Activated T-cell treated with anti-CD3 and anti-CD28 coated beads for 48 hours (primary cell): ENCODE results near the gene CRKL.
"Not testable (repeated sequence)": the region's sequence is repeated elsewhere in the genome, so short reads cannot be mapped to it uniquely, and the experiment has no call there.

Experiments used
- DNase-seq: peaks from one replicate; pipeline ENCODE4 v3.0.0-alpha.2; 2020; ENCODE audit warnings: low read depth

The CRKL gene, protein sequence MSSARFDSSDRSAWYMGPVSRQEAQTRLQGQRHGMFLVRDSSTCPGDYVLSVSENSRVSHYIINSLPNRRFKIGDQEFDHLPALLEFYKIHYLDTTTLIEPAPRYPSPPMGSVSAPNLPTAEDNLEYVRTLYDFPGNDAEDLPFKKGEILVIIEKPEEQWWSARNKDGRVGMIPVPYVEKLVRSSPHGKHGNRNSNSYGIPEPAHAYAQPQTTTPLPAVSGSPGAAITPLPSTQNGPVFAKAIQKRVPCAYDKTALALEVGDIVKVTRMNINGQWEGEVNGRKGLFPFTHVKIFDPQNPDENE

DNA sequence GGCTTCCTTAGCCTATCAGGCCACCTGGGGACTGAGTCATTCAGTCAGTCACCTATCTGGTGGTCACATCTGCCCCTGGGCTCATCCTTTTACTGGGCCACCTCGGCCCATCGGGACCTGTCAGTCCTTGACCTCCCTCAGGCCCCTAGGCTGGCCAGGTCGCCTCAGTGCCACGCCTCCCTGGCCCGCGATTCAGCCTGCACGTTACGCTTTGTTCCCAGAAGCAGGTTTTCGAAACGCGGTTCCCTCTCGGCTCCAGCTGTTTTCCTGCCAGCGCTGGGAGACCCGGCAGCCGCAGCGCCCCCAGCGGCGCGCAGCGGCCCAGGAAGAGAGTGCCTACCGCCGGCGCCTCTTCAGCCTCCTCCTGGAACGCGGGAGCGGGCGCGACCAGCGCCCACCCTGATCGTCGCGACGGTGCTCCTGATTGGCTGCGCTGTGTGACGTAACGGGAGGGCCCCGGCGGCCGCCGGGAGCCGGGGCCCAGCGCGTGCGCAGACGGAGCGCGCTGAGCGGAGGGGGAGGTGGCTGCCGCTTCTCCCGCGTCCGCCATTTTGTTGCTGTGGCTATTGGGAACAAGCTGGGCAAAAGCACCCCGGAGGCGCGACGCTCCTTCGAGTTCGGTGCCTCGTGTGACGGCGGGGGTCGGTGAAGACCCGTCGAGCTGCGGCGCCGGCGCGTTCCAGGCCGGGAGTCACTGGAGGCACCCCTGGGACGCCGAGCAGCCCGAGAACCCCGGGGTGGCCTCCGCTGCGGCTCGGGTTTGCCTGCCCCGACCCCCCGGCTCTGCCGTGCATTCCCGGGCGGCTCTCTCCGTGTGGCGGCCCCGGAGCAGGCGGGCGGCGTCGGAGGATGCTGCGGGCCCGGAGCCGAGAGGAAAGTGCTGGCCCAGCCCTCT lies at the start of gene CRKL:
CRKL (plus strand) TSS at position 492 of the 895 bp plus-strand sequence. CDS start 528 bp downstream, outside the sequence.
- DNase-seq, result peak; percentile 97

DNA sequence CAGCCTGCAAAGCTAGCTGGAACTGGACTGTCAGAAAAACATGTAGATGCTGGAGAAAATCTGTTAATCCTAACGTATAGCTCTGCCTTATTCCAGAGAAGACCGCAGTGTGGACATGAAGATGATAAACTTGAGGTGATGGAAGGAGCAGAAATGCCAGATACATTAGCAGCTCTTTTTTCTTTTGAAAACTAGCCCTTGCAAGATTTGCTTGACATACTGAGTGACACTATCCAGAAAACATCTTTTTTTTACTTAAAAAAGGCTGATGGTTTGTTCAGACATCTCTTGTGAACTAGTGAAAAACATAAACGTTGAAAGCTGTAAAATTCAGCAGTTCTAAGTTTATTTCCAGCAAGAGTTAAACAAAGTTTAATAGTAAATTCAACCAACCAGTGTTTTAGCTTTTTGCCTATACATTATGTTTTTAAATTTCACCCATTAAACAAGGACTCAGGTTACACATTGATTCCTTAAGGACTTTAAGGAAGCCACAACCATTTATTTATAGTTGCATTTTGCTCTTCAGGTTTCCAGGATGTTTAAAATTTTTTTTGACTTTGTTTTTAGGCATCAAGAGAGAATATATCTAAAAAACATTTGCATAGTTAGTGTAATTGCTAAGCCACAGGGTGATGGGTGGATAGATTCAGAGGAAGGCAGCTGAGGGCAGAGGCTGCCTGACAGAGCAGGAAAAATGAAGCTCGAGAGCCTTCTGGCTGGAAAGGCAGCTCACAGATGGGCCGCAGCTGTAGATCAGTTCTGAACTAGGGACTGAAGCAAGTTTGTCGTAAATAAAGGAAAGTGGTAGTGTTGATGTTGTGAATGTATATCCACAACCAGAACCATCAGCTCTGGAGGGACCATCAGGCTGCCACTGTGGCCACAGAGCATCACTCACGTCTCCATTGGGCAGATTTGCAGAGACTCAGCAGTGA lies 48.9 kb upstream of the CRKL start:
- DNase-seq, result no peak

DNA sequence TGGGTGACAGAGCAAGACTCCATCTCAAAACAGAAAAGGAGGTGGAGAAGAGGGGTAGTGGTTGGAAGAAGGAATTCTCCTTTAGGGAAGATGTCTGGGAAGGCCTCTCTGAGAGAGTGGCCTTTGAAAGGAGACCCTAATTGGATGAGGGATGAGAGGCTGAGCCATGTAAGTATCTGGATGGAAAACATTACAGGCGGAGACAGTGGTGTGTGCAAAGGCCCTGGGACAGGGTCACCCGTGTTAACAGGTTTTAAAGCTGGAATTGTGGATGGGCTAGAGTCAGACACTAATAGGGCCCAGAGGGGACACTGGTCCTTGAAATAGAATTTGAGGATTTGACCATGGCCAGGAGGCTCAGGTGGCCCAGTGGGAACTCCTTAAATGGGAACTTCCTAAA lies 48.0 kb upstream of the CRKL start:
- DNase-seq, result no peak

DNA sequence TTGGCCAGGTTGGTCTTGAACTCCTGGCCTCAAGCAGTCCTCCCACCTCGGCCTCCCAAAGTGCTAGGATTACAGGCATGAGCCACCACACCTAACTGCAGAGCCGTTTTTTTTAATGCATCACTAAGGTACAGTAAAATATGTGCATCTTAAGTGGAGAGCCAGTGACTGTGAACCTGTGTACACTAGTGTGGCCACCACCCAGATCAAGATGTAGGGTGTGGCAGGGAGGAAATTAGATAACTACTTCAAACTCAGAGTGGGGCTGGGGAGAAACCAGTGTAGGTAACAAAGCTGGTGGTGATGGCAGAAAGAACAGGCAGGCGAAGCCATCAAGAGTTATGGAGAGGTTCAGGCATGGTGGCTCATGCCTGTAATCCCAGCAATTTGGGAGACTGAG lies 44.0 kb upstream of the CRKL start:
- no peak for DNase-seq

DNA sequence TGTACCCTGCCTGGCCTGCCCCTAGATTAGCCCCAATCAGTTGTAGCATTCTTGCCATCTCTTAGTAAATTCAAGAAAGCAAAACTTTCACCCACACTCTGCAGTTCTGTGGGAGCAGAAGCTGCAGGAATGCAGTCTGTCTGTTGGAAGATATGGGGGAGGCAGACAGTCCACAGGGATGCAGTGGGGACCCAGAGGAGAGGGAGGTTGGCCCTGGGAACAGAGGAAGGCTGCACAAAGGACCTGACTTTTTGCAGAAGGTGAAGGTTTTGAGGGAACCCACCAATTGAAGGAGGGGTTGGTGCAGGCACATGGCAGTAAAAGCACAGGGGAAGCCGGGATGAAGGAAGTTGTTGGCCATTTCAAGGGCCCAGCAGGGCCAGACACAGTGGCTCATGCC lies 41.9 kb upstream of the CRKL start:
- no peak for DNase-seq

DNA sequence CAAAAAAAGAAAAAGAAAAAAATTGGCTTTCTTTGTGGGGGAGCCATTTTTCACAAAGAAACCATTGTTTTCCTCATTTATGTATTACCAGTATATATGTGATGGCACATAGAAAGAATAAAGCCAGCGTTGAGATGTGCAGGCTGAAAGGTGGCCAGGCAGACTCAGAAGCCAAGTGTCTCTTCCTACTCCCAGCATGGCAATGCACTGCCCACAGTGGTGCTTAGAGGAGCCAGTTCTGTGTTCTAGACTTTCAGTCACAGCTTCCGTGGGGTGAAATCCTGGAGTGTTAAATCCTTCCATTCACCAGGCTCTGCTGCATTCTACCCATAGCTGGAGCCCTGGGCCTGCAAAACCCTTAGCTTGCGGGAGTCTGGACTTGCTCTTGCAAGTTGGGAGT lies 39.5 kb upstream of the CRKL start:
- no peak for DNase-seq

DNA sequence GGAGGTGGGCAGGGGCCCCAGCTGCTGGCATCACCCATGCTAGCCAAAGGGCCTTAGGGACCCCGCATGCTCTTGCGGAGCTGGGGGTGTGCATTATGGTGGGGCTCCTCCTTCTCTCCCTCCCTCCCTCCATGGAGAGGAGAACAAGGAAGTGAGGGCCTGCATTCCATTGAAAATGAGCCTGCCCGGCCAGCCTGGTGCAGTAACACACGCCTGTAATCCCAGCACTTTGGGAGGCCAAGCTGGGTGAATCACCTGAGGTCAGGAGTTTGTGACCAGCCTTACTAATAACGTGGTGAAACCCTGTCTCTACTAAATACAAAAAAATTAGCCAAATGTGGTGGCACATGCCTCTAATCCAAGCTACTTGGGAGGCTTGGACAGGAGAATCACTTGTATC lies 36.0 kb upstream of the CRKL start:
- DNase-seq, result no peak

DNA sequence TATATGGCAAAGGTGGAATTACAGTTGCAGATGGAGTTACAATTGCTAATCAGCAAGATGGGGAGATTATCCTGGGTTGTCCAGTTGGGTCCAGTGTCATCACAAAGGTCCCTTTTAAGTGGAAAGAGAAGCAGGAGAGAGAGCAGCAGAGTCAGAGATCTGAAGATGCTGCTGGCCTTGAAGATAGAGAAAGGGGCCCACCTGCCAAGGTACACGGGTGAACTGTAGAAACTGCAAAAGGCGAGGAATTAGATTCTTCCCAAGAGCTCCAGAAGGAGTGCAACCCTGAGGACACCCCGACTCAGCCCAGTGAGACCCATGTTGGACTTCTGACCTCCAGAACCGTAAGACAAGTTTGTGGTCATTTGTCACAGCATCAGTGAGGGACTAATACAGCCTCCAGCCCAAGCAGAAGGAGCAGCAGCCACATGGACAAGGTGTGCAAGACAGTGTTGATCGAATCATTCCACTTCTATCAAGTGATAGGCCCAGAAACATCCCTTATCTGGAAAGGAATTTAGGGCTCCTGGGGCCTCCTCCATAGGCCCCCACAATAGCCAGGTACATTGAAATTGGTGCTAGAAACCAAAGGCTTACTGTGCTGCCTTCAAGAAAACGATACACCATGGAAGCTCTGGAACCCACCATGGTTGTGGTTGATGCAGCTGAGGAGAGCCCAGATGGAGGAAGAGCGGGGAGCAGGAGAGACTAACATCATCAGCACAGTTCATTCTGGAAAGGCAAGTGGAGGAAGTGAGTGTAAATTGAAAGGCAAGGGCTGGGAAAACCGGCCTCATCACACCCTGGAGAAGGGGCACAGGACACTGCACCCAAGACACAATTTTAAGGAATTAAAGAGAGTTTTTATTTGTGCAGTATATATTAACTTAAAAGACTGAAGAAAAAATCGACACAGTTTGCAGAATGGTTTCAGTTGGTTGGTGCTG lies 35.1 kb upstream of the CRKL start:
- no peak for DNase-seq

DNA sequence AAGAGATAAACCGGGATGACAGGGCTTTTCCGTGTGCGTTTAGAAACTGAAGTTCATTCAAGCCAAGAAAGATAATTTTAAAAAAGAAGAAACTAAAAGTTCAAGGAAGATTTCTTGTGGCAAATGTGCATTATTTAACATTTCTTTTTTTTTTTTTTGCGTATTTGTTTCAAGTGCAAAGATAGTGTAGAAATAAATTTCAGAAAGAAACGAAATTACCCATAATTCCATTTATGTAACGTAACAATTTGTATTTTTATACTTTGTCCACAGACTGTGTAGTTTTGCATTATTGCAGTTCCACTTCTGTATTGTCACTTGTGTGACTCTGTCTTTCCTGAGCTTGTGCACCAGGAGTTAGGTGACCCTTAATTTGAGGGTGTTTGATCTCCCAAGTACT lies 34.4 kb upstream of the CRKL start:
- no peak for DNase-seq

DNA sequence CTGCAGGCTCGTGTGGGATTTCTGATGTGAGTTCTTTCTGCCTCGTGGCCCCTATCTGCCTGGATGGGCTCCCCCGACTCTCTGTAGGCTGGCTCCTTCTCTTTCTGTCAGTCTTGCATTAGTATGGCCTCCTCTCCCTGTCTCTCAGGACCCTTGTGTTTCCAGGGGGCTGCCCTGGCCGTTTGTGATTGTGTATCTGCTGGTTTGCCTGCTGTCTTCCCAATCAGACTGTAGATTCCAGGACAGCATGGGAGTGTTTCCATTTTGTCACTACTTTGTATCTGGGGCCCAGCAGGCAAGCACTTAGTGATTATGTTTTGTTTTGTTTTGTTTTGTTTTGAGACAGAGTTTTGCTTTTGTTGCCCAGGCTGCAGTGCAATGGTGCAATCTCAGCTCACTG lies 32.8 kb upstream of the CRKL start:
- DNase-seq, result no peak

DNA sequence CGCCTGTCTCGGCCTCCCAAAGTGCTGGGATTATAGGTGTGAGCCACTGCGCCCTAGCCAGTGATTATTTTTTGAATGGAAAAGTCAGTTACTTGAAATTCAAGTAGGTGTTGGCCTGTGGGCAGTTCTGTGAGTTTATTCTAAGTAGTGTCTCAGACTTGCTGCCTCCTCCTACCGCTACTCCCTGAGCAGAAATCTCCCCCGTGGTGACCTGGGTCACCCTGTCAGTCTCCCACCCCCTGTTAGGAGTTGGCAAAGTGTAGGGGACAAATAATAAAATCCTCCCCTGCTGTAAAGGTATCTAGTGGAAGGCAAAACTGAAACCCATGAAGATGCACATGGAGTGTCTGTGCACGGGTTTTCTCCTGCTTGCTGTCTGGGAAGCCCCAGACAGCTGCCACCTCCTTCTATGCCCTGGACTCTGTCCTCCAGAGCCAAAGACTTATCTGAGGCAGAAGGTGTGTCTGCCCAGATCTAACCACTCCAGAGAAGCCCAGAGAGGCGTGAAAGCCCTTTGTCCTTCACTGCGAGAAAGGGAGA lies 32.1 kb upstream of the CRKL start:
- no peak for DNase-seq

DNA sequence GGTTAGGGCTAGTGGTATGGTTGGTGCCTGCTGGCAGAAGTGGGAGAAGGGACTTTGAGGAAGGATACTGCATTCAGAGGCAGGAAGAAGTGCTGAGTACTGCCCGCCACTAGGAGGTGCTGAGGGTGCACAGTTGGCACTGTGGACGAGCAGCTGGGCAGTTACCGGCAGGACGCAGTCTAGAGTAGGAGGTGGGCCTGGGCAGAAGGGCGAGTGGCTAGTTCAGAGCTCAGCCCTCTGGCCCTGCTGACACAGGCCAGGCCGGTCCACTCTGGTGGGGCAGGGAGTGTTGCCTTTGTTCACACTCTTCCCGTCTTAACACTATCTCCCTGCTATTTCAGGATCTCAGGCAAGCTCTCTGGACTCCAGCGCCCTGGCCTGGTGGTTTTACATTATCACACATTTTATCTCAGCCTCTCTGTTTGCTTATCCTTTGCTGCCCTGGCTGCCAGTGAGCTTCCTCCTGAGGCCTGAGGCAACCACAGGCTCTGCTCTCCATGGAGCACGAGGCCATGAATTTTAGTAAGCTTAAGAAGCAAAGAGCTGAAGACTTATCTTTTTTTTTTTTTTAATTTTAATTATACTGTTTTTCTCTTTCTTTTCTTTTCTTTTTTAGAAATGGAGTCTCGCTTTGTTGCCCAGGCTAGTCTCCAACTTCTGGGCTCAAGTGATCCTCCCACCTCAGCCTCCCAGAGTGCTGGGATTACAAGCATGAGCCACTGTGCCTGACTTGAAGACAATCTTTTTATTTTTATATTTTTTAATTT lies 31.5 kb upstream of the CRKL start:
- peak; percentile 22 for DNase-seq

DNA sequence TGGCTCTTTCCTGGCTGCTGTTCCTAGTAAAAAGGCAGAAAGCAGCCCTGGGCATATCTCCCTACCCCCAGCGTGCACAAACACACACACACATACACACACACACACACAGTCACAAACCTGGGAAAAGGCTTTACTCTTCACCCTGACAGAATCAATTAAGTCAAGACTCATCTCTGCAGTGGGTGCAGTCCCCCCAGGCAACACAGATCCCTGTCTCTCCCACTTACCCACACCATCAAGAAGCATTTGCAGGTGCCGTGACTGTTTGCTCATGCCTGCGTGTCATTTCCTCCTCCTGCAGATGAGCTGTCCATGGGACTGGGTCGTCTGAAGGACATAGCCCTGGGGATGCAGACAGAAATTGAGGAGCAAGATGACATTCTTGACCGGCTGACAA lies 29.8 kb upstream of the CRKL start:
- no peak for DNase-seq

DNA sequence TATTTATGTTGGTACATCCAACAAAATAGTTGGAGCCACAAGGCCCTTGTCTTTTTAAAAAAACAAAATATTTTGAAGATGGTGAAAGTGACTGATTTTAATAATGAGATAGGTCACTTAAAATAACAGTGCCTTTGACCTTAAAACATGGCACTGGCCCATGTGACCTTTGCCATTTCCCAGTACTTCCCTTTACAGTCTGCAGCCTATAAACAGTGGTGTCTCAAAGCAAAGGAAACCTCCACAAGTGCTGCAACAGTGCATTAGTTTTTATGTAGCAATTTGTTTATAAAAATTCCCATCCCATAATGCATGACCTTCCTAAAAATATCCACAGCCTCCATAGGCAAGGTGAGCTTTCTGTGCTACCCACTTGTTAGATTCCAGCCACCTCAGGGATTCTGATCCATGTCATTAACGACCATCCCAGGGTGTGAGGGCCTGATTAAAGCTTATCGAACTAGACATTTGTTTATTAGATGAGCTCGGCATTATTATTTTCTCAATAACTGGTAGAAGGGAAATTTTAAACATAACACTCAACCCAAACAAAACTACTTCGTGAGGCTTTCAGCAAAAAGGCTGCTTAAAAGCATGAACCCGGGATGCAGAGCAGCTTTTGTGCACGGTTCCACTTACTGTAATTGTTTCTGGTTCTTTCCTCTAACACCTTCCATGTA lies 28.0 kb upstream of the CRKL start:
- DNase-seq, result no peak

DNA sequence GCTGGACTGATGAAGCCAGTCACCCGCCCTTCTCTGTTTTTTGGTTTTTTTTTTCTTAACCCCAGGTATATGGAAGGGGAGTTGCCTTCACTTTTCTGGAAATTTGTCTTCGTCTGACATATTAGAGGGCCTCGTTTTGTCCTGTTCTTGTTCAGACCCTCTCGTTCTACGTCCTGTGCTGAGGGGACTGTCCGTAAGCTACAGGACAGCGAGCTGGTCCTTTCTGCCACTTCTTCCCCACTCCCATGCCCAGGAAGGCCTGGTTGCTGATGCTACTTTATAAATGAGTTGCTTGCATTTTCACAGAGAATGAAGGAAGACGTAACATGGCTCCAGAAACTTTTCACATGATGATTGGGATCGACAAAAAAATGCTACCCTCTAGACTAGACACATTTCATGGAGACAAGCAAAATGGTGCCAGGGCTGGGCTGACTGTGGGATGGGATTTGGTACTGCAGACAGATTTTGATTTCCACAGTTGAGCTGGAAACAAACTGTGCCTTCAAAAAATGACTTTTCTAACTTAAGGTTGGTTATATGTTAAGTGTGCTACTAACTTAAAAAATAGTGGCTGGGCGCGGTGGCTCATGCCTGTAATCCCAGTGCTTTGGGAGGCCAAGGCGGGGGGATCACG lies 27.2 kb upstream of the CRKL start:
- DNase-seq, result no peak

DNA sequence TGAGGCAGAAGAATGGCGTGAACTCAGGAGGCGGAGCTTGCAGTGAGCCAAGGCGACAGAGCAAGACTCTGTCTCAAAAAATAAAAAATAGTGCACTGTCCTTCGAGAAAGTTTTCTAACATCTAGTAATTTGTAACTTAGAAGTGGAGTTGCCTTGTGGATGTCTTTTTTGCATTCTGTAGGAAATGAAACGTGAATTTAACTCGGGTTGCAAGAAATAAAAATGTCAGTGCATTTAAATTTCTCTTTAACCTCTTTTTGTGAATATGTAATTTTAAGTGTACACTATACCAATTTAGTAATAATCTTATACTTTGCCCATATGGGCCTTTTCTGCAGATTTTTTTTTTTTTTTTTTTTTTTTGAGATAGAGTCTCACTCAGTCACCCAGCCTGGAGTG lies 26.2 kb upstream of the CRKL start:
- no peak for DNase-seq

DNA sequence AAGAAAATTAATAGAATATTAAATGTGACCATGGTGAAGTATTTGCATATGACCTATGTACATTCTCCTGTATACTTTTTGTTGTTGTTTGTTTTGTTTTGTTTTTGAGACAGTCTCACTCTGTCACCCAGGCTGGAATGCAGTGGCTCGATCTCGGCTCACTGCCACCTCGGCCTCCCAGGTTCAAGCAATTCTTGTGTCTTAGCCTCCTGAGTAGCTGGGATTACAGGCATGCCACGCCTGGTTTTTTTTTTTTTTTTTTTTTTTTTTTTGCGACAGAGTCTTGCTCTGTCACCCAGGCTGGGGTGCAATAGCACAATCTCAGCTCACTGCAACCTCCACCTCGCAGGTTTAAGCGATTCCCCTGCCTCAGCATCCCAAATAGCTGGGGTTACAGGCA lies 19.5 kb upstream of the CRKL start:
- DNase-seq, result not testable (repeated sequence)

DNA sequence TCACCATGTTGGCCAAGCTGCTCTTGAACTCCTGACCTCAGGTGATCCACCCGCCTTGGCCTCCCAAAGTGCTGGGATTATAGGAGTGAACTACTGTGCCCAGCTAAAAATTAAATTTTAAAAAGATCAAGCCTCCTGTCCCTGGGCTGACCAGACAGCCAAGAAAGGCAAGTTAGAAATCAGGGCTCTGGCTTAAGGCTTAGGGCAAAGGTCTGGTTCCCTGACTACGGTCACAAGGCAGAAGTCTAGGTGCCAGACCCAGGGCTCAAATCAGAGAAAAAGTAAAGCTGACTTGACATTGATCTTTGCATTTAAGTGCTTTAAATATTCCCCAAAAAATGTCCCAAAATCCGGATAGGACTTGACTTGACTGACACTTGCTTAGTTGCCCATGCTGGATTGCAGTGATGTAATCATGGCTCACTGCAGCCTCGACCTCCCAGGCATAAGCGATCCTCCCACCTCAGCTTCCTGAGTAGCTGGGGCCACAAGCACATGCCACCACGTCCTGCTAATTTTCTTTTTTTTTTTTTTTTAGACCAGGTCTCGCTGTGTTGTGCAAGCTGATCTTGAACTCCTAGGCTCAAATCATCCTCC lies 17.3 kb upstream of the CRKL start:
- DNase-seq, result no peak
